ENCODE data around the gene CBY2.

DNA sequence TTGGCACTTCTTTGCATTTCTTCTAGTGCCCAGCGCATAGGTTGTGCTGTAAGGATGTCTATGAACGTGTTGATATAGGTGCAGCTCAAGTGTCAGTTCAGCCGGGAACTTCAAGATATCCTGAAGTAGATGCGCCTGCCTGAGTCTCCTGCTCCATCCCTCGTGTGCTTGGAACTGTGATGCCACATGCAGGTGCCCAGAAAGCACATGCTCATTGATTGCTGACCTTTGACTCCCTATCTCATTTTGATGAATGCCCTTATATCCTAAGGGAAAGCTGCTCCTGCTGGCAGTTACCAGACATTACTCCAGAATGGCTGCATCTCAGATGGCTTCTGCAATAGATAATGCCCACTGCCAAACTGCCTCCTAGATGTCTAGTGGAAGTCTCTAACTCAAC is 40.9 kb downstream of the CBY2 start:
- TF ChIP-seq, protein P1, sequence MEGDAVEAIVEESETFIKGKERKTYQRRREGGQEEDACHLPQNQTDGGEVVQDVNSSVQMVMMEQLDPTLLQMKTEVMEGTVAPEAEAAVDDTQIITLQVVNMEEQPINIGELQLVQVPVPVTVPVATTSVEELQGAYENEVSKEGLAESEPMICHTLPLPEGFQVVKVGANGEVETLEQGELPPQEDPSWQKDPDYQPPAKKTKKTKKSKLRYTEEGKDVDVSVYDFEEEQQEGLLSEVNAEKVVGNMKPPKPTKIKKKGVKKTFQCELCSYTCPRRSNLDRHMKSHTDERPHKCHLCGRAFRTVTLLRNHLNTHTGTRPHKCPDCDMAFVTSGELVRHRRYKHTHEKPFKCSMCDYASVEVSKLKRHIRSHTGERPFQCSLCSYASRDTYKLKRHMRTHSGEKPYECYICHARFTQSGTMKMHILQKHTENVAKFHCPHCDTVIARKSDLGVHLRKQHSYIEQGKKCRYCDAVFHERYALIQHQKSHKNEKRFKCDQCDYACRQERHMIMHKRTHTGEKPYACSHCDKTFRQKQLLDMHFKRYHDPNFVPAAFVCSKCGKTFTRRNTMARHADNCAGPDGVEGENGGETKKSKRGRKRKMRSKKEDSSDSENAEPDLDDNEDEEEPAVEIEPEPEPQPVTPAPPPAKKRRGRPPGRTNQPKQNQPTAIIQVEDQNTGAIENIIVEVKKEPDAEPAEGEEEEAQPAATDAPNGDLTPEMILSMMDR (IDR thresholded peaks at IDR 0.05), result no peak
- TF ChIP-seq POLR2A (IDR thresholded peaks at IDR 0.05), result no peak
- no peak for TF ChIP-seq POLR2AphosphoS5 (IDR thresholded peaks at IDR 0.05)
